Nucleus accumbens (tissue), 56 donors: ENCODE measurements around the gene ATP6AP1.

Source experiments
- DNase-seq, 56 donors: peaks; one replicate each; lab custom pipeline; 2025; lab: John Stamatoyannopoulos, UW

The ATP6AP1 gene

DNA sequence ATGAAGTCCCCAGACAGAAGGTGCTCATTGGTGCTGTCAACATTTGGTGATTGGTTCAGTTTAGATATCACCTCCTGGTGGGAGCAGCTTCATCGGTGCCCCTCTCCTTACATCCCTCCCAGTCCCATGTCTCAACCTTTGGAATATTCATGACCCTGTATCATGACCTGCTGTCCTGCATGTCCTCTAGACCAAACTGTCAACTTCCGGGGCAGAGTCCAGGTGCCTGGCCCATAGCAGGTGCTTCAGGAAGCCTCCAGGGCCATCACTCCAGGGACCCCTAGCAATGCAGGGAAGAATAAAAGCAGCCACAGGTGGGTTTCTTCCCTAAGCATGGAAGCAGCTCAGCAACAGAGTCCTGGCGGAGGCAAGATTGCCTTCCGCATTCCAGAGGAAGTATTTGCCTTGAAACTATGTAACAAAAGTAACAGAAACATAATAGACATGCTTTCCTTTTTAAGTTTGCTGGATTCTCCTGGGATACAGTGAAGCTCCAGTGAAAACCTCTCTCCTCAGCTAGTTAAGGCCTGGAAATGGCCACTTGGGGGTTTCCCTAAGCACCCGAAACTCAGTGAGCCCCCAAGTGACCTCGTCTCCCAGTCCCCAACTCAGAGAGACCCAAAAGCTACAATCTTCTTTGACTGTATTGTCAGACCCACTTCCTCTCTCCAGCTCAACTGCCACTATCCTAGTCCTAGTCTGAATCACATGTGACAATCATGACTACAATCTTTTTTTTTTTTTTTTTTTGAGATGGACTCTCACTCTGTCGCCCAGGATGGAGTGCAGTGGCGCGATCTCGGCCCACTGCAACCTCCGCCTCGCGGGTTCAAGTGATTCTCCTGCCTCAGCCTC lies 1.3 kb upstream of the ATP6AP1 start:
- no peak for DNase-seq

GRCh38 chrX:154429711-154430110 lies 1.2 kb downstream of the ATP6AP1 start:
- no peak for DNase-seq

GRCh38 chrX:154430479-154430878 lies 2.0 kb downstream of the ATP6AP1 start:
- DNase-seq = no peak

DNA sequence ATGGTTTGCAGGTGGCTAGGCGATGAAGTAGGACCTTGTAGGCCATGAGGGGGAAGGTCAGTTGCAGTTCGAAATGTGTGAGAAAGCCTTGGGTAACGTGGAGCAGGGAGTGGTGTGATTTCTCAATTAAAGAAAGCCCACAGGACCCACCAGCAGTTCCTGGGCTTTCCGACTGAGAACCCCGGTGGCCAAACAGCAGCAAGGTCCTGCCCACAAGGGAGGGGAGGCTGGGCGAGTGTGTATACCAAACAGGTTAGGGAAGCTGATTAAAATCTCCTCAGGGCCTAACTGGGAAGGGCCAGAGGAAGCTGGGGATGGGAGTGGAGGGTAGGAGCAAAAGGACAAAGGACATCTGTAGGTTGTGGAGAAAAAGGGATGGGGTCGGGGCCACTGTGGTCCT lies 2.4 kb downstream of the ATP6AP1 start:
- DNase-seq = no peak

DNA sequence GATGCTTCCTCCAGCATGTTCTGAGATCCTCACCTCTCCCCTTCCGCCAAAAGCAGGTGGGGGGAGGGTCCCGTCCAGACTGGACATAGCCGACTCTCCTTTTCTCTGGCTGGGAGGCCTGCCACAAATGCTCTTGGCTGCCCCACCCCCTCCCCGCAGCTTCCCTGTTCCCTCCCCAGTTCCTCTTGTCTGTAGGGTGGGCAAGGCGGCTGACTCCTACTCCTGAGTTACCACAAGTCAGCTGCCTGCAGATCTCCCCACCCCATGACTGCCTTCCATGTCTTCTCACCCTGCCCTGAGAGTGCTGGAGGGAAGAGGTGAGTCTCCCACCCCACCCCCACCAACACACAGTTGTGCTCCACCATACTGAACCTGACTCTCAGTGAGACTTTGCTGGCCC lies 2.9 kb downstream of the ATP6AP1 start:
- peak in 5 of 56 donors; percentile 7 to 23 (median 11) for DNase-seq

- no peak for DNase-seq
These were observed 3.7 kb downstream of the ATP6AP1 start for GRCh38 chrX:154432210-154432609.

GRCh38 chrX:154433605-154434004 lies 5.1 kb downstream of the ATP6AP1 start:
- no peak for DNase-seq

DNA sequence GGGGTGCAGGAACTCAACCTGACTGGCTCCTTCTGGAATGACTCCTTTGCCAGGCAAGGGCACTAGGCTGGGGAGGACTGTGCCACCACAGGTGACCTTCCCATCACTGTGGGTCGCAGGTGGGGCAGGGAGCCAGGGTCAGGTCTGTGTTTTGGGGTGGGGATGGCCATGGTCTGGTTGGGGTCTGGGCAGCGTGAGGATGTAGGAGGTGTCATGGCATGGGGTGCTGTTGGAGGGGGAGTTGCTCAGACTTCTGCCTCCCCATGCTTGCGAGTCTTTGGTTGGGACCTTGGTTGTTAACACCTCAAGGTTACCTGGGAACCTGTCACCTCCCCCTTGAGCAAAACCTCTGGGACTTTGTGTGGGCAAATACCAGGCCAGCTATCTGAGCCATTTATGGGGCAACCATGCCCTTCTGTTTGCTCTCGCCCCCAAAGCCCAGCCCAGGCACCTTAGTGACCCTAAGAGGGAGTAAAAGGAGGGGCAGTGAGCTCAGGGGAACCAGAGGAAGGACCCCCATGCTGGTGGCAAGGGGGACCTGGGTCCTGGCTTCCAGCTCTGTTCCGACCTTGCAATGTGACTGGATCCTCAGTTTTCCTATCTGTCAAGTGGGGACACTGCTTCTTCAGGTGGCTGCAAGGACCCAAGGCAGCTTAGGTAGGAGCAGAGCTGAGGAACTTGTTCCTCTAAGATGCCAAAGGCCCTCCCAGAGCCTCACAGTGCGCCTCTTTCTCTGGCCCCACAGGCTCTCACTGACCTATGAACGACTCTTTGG lies 6.1 kb downstream of the ATP6AP1 start:
- no peak for DNase-seq

DNA sequence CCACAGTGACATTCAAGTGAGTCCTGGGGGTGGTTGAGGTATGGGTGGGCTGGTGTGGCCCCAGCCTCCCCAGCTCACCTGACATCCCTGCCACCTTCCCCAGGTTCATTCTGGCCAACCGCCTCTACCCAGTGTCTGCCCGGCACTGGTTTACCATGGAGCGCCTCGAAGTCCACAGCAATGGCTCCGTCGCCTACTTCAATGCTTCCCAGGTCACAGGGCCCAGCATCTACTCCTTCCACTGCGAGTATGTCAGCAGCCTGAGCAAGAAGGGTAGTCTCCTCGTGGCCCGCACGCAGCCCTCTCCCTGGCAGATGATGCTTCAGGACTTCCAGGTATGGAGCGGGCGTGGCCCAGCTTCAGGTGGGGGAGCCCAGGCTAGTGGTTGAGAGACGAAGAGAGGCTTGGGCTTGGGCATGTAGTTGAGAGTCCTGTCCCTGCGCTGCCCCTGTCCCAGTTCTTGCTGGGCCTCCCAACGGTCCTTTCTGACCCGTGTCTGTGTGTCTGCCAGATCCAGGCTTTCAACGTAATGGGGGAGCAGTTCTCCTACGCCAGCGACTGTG lies 6.8 kb downstream of the ATP6AP1 start:
- DNase-seq = no peak

DNA sequence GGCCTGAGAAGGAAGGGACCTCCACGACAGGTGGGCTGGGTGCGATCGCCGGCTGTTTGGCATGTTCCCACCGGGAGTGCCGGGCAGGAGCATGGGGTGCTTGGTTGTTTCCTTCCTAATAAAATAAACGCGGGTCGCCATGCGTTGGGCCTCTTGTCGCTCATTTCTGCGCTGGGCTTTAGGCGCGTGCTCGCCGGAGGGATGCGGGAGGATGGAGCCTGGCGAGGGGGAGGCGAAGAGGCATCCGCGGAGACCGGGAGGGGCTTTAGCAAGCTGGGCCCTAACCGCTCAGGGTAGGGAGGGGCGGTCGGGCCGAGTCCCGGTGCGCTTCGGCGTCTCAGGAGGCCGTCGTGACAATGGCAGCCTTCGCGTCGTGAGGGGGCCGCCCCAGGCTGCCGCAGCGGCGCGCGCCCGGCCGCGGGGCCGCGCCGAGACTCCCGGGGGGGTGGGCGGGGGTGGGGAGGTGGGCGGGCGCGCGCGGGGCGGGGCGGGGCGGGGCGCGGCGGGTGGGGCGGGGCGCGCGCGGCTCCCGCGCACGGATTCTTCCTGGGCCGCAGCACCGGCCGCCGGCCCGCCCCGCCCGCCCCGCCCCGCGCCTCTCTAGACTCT lies 8.0 kb downstream of the ATP6AP1 start:
- peak in 30 of 56 donors; percentile 2 to 65 (median 27) for DNase-seq

DNA sequence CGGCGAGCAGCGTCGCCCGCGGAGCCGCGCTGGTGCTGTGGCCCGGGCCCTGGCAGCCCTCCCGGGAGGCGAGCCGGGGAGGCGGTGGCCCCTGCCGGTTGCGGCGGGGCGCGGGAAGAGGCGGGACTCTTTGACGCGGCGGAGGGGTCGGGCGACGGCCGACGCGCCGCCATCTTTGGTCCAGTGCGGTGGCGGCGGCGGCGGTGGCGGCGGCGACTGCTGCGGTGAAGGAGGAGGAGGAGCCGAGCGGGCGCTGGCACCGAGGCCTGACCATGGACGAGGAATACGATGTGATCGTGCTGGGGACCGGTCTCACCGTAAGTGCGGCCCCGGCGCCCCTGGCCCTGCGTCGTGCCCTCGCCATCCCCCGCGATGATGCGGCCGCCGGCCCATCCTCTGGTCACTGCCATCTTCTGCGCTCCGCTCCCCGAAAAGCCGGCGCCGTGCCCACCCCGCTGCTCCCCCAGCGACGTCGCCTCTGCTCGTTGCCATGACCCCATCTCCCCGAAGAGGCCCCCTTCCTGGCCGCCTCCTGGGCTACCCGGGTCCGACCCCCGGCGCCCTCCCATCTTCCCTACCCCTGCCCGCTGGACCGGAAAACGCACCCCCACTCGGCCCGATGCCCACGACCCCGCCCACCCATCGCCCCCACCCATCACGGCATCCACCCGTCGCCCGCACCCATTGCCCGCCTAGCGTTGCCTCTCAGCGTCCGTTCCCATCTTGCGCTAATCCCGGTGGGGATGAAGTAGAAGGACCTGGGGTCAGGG lies 8.7 kb downstream of the ATP6AP1 start, which contains the start of gene GDI1:
GDI1 (plus strand) TSS at position 172 of the 770 bp plus-strand sequence; CDS start at position 273, 101 bp downstream.
- DNase-seq = peak in 26 of 56 donors; percentile 1 to 65 (median 30)

DNA sequence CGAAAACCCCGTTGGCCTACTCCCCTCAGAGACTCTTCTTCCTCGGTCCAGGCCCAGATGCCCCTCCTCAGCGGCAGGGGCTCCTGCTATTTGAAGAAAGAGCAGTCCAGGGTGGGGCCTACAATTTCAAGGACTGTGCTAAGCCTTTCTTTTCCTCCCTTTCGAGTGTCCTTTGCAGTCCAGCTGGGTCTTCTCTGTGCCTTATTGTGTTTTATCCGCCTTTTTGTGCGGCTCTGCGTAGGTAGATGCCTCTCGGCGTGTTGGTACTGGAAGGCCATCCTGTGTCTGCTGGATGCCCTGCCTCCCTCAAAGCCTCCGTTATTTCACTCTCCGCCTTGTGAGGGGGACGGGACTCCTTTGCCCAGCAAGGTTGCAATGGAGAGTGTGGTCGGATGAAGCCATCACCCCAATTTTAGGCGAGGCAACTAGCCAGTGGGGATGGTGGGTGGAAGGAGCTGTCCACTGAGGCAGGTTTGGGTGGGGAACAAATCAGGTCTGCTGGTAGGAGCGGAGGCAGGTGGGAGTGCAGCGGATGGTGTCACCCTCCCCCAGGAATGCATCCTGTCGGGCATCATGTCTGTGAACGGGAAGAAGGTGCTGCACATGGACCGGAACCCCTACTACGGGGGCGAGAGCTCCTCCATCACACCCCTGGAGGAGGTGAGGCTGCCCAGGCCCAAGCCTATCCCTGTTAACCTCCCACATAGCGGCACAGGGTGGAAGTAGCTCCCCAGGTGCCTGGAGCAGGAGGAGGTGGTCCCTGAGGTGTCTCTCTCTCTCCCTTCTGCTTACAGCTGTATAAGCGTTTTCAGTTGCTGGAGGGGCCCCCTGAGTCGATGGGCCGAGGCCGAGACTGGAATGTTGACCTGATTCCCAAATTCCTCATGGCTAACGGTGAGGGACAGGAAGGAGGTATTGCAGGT lies 9.8 kb downstream of the ATP6AP1 start:
- DNase-seq = no peak

GRCh38 chrX:154439841-154440240 lies 11.4 kb downstream of the ATP6AP1 start:
- DNase-seq = no peak

DNA sequence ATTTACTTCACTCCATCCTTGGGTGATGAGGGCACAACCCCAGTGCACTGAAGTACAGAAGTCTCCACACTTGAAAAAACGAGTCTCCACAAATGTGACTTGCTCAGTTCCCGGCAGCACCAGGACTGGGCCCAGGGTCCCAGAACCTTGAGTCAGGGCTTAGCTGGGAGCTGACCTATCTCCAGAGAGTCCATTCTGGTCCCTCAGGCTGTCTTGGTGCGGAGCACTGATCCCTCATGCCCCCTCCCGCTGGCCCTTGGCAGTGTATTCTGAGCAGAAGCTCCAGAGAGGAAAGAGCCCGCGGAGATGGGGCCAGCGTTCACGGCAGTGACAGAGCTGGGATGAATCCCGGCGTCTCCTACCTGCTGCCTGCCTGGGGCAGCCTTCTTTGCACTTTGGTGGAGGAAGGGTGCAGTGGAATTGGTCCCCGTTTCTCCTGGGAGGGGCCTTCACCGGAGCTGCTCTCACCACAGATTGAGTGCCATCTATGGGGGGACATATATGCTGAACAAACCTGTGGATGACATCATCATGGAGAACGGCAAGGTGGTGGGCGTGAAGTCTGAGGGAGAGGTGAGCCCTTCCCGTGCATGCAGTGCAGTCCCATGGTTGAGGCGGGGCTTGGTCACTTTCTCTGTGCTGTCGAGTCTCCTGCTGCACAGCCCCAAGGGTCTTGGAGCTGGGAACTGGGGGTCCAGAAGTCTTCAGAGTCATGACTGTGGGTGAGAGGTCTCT lies 12.3 kb downstream of the ATP6AP1 start:
- no peak for DNase-seq

- no peak for DNase-seq
These were observed 13.1 kb downstream of the ATP6AP1 start for GRCh38 chrX:154441564-154441963.

GRCh38 chrX:154441984-154442707 lies 13.7 kb downstream of the ATP6AP1 start:
- DNase-seq = no peak

GRCh38 chrX:154443479-154443910 lies 15.0 kb downstream of the ATP6AP1 start:
- DNase-seq = no peak
